ENCODE results near the gene QKI.

Gene QKI

DNA sequence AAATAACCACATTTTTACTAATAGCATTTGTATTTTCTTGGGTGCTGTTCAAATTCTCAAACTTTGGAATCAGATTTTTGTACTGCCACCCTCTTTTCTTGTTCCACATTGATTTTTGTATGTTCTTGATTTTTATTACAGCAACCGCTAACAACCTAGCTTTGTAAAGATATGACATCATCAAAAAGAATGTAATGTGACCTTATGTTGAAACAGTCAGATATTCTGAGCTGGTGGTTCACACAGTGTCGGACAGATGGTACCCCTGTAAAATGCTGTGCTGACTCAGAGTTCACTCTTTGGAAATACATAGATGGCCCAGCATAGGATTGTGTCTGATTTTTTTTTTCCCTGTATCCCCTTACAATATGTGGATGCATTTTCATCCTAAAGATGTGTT lies 118.9 kb downstream of the QKI start:
- DNase-seq (ENCODE audit: low read depth), result no peak

DNA sequence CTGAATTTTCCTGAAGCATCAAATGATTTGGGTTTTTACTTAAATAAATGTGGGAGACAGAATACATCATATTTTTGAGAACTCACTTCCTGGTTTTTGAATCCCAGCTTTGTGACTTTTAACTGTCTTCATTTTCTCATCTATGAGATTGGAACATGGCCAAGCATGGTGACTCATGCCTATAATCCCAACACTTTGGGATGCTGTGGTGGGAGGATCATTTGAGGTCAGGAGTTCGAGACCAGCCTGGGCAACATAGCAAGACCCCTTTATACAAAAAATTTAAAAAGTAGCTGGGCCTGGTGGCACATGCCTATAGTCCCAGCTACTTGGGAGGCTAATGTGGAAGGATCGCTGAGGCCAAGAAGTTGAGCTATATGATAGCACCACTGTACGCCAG lies 122.3 kb downstream of the QKI start:
- no peak for DNase-seq (ENCODE audit: low read depth)

DNA sequence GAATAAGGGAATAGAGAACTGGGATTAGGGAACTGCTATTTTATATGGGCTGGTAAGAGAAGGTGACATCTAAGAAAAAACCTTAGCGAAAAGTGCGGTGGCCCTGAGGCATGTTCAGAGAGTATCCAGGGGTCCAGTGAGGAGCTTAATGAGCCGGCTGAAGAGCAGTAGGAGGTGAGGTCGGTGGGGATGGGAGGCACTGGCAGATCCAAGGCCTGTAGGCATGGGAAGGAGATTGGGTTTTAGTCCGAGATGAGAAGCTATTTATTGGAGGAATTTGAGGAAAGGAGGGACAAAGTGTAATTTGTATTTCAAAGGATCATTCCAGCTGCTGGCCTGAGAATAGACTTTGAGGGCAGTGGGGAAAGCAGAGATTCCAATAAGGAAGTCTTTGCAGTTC lies 123.8 kb downstream of the QKI start:
- DNase-seq (ENCODE audit: low read depth), result no peak

DNA sequence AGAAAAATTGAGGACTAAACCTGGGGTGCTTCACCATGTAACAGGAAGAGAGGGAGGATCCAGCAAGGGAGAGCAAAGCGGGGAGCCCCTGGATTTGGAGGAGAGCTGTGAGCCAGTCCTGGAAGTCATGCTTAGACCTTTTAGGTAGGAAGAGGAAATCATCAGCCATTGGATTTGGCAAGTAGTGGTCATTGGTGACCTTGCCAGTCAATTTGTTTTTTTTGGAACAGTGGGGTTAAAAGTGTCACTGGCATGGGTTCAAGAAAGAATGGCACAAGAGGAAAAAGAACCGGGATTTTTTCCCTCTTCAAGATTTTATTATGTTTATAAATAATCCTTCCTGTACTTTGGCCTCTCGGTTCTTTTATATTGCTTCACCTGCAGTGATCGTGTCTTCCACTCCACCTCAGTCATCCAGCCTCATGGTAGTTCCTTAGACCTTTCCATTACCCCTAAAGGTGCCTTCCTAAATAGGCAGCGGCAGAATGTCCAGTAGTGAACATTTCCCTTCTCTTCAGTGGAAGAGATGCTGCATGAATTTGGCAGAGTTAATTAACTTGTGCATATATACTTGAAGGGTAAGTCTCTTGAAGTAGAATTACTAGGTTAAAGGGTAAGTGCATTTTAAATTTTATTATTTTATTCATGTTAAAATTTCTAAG lies 124.7 kb downstream of the QKI start:
- no peak for DNase-seq (ENCODE audit: low read depth)

GRCh38 chr6:163543321-163543720 lies 128.8 kb downstream of the QKI start:
- no peak for DNase-seq (ENCODE audit: low read depth)

DNA sequence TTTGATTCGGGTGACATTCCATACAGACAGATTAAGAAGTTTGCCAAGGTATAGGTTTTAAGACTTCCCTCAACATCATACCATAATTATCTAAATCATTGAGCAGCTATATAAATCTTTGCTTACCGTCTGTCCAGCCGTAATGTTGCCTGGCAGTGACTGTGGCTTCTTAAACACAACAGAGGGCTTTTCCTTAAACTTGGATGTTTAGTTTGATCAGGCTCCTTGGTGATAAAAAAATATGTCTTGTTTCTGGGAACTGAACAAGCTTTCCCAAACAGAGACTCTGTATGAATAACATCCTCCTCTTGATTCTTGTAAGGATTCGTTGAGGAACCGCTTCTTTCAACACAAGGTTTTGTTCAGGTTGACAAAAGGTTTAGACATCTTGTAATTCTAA lies 130.9 kb downstream of the QKI start:
- DNase-seq (ENCODE audit: low read depth), result no peak

DNA sequence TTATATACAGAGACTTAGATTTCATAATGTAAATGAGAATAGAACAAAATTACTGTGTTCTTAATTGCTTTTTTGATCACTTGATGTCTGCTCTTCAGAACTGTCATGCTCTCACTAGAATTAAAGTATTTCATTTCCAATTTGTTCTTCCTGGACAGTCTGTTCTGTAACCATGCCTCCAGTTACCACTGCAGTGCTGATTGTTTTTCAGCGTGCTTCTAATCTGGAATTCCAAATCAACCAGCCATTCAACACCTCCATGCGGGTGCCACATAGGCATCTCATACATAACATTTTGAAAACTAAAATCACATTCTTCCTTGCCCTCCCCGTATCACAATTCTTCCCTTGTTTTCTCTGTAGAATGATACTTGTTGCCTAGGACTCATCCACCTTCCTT lies 132.8 kb downstream of the QKI start:
- no peak for DNase-seq (ENCODE audit: low read depth)

DNA sequence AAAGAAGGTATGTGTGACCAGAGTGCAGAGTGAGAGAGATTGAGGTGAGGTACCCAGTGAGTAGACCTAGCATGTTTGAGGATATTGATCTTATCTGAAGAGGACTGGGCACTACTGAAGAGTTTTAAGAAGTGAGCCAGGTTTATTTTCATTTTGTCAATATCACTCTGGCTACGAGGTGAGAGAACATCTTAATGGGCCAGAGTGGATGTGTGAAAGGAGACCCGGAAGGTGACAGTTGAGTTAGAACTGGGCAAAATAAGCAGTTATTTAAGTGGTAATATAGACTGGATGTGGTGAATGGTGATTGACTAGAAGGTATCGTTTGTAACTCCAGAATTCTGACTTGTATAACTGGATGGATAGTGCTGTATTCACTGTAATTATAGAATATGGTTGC lies 134.1 kb downstream of the QKI start:
- no peak for DNase-seq (ENCODE audit: low read depth)

- DNase-seq (ENCODE audit: low read depth), result no peak
Observed at GRCh38 chr6:163554032-163554431, 139.5 kb downstream of the QKI start.

DNA sequence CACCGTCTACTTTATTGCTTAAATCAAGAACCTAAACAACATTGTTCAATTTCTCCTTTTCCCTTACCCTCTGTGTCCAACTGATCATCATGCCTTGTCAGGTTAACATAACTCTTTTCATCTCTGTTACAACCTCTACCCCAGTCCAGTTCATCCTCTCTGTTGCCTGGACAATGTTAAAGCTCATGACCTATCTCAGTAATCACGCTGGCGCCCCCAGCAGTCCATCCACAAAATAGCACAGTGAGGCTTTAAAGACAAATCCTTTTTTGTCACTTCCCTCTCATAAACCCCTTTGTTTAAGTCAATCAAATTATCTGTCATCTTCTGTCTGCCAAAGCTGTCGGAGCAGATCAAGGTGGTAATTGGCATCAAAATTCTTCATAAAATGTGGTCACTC lies 140.1 kb downstream of the QKI start:
- no peak for DNase-seq (ENCODE audit: low read depth)

- DNase-seq (ENCODE audit: low read depth), result no peak
Observed at GRCh38 chr6:163559661-163560060, 145.1 kb downstream of the QKI start.

- DNase-seq (ENCODE audit: low read depth), result no peak
Observed at GRCh38 chr6:163563318-163563717, 148.8 kb downstream of the QKI start.

GRCh38 chr6:163564534-163564933 lies 150.0 kb downstream of the QKI start:
- no peak for DNase-seq (ENCODE audit: low read depth)

DNA sequence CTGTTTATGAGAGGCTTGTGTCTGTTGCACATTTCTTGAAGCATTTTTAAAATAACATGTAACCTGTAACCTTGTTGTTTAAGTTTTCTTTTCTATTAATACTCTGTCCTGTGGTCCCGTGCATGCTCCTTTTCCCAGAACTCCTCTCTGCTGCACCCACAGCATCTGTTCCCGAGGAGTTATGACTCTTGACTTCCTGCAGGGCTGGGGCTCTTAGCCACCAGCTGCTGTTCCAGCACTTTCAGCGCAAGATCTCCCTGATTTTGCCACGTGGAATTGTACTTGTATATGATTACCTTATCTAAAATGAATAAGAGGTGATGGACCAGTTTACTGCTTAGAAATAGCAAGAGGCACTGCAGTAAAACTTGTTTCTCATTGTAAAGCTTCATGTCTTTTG lies 150.6 kb downstream of the QKI start:
- DNase-seq (ENCODE audit: low read depth), result no peak

DNA sequence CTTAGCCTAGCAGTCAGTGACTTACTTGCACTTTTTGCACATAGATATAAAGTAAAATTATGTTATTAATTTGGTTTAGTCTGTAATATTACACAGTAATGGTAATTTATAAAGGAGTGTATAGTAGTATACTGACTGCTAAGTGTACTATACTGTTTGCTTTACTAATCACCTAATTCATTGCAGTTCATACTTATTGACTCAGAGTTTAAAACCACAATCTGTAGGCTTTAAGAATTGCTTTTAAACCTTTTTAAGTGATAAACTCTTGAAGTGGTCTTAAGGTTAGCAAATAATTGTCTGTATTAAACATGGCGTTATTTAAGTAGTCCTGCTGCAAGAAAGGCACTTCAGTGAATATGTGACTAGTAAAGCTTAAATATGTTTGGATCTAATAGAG lies 151.5 kb downstream of the QKI start:
- DNase-seq (ENCODE audit: low read depth), result no peak

- DNase-seq (ENCODE audit: low read depth), result no peak
Observed at GRCh38 chr6:163568275-163568674, 153.8 kb downstream of the QKI start.

DNA sequence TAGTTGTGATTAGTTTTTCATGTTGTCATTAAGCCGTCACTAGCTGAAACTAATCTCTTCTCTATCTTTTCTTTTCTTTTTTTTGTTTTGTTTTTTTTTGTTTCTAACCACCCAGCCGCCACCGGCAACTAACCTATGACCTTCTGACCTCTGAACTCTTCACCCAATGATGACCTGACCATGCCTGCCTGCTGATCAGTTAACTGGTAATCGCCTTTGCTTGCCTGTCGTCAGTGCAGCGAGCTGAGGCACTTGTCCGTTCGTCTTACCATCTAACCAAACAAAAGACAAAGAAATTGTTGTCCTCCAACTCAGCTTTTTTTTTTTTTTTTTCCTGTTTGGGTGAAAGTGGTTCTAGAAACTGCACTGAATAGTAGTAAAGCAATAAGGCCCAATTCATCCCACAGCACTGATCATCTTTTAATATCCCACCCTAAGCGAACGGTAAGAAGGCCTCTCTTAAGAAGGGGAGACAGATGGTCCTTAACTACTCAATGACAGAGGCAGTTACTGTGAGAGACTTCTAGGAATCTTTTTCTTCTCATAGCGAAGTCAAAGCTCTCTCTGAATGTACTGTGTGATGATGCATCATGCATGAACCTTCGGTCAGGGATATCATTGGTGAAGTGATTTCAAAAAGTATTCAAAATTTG lies 156.2 kb downstream of the QKI start:
- DNase-seq (ENCODE audit: low read depth), result no peak

- no peak for DNase-seq (ENCODE audit: low read depth)
Observed at GRCh38 chr6:163571730-163572129, 157.2 kb downstream of the QKI start.

DNA sequence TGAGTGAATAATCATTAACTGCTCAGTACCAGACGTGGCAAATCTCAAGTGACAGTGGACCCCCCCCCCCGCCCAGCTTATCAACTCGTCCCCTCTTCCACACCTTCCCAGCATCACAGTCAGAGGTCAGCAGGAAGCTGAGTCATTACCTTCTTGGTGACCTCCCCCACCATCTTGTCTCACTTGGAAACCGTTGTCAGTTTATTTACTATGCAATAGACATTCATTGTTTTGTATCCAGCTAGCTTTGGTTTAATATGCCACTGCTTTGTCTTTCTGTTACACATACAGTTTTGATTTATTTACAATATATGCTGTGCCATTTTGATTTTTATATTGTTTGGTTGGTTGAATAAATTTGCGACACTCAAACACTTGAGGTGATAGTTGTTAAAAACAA lies 158.1 kb downstream of the QKI start:
- DNase-seq (ENCODE audit: low read depth), result no peak

DNA sequence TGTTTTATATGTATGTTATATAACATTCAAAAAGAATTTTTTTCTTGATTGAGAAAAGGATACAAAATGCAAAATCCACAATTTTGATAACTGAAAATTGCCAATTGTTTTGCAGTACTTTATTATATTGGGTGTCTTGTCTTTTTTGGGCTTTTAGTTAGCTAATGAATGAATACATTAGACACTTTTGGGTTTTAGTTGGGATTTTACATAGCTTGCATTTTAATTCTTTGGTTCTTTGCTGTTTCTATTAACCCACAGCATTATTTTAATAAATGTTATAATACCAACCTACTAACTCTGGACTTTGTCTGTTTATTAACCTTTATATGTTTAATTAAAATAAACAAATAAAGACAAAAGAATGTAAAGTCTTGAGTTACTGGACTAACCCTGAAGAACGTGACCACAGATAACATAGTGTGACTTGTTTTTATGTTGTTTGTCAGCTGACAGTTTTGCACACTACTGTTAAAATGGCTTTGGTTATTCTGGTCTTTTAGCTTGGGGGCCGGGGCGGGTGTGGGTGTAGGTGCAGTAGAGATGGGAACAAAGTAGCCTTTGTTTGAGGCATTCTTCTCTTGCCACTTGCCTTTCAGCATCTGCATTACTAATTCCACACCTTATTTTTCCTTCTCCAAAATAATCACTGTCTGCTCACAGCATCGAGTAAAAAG lies 159.1 kb downstream of the QKI start:
- DNase-seq (ENCODE audit: low read depth), result no peak

DNA sequence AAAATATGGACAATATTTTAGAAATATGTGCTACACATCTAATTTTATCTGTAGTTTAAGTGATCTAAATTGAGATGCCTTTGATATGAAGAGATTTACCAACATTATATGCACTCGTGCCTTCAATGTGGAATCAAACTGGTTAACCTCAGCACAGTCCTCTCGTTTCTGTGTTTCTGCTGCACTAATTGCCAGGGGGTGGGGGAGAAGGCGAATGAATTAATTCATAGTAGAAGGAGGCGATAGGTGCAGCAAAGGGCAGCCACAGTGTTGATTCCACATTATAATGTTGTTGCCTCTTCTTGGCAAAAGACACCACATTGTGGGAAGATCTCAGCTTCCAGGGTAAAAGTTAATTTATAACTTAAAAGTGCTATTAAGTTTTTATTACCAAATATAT lies 161.6 kb downstream of the QKI start:
- no peak for DNase-seq (ENCODE audit: low read depth)

DNA sequence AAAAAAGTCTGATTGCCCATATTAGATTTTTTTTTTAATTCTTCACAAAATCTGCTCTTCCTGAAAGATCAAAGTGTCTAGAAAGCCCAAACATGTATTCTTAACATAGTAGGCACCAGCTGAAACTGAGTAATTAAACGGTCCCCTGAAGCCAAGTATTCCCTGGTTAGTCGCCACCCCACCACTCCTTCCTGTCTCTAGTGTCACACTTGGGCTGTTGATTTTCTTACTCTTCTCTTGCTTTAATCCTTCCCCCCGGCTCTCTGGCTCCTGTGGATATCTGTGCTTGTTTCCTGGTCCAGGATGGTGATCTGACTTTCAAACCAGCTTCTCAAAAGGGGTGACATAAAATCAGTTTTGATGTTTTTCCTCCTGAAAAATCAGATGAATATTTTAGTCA lies 162.9 kb downstream of the QKI start:
- no peak for DNase-seq (ENCODE audit: low read depth)

- no peak for DNase-seq (ENCODE audit: low read depth)
Observed at GRCh38 chr6:163579111-163579879, 164.8 kb downstream of the QKI start.
